SU-DHL-6 (cell line): ENCODE data around the gene APOL3.

Source experiments
- CTCF ChIP-seq: fragments of 200-600 bp; sonication (generic); IDR thresholded peaks from one replicate; pipeline ENCODE4 v1.5.1; 2017; ENCODE audit warnings: antibody characterized with exemption, mild to moderate bottlenecking, low read length, moderate library complexity; ENCODE audit not compliant: insufficient read depth, poor library complexity, severe bottlenecking
- EZH2phosphoT487 ChIP-seq: fragments of 200-600 bp; sonication (generic), shearing (Covaris generic); conservative IDR thresholded peaks from 2 replicates; pipeline ENCODE4 v1.6.1; 2018; ENCODE audit warnings: mild to moderate bottlenecking, antibody characterized with exemption, low read length, moderate library complexity, mixed read lengths

DNA sequence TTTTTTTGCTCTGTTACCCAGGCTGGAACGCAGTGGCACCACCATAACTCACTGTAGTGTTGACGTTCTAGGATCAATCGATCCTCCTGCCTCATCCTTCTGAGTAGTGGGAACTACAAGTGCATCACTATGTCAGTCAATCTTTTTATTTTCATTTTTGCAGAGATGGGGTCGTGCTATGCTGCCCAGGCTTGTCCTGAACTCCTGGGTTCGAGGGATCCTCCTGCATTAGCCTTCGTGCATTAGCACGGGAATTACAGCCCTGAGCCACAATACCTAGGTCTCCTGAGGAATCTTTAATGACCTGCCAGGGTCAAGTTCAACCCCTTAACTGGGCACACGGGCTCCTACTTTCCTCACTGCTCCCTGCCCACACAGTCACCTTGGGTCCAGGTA is 4.4 kb downstream of the APOL3 start:
- TF ChIP-seq CTCF (no peak), EZH2phosphoT487 (no peak)
